GM21737 (cell line): Measurements from ENCODE around the gene C2.
A peak's percentile ranks its signal among the peaks of the same experiment; 100 is the strongest.
"Not testable (repeated sequence)": the region's sequence is repeated elsewhere in the genome, so short reads cannot be mapped to it uniquely, and the experiment has no call there.

Source experiments
- ATAC-seq: cut with Tn5 transposase; IDR thresholded peaks from one replicate; pipeline ENCODE4 v1.9.1; 2021; ENCODE audit warnings: mild to moderate bottlenecking, moderate library complexity; ENCODE audit not compliant: unreplicated experiment

Gene C2

DNA sequence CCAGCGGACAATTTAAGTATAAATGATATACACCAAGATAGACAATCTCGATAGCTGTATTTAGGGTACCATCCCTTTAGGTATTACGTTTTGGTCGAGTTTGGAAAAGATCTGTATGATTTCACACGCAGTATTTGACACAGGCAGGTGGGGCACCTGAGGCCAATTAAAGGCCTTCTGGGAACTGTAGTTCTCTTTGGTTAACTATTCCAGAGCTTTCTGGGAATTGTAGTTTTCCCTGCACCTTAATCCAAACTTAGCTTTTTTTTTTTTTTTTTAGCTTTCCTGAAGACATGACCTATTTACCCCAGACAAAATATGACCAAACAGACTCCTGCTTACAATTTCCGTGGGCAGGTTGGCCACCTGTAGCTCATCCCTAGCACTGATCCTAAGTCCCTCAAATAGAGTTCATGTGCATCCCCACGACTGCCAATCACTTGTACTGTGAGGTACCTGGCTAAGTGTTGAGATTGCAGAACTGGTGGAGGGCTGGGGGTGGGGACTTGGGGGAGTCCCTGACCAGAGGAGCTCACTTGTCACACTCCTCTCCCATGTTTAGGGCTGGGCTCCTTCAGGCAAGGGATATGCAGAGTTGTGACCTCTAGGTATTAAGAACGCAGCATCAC lies 29.0 kb upstream of the C2 start:
- no peak for ATAC-seq

DNA sequence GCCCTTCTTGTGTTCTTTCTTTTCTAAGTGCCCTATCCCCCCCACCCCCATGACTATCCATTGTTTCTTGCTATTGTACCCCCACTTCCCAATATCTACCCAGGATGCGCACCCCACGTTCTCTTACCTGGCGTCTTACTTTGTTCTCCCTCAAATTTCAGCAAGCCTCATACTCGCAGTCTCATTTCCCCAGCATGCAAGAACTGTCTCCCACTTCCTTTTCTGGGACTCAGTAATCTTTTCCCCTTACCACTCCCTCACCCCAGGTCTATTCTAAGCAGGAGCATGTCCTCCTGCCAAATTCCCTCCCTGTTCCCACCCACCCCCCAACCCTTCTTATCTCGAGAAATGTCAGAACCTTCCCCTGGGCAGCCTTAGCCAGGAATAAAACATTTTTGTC lies 28.3 kb upstream of the C2 start:
- ATAC-seq, result no peak

DNA sequence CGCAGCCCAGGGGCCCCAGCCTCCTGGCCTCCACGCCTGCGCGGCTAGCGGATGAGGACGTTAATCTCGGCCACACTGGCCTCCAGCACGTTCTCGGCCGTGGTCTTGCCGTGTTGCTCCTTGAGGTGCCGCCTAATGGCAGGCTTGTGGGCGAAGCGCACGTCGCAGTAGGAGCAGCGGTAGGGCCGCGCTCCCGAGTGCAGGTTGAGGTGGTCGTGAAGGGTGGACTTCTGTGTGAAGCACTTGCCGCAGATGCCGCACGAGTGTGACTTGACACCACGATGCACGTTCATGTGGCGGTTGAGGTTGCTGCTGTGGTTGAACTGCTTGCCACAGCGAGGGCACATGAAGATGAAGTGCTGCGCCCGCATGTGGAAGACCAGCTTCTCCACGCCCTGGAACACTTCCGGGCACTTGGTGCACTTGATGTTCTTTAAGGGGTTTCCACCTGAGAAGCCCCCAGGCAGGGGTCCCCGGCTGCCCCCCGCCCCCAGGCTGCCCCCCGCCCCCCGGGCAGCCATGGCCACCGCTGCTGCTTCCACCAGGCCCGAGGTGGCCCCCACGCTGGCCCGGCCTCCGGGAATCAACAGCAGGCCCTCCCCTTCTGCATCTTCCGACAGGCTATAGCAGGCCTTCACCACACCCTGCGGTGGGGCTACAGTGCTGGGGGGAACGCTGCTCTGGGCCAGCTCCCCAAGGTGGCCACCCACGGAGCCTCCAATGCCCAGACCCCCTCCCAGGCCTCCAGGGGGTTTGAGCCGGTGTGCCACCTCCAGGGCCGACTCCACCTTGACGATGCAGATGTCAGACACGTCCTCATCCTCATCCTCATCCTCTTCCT lies 27.4 kb upstream of the C2 start:
- ATAC-seq, result no peak

DNA sequence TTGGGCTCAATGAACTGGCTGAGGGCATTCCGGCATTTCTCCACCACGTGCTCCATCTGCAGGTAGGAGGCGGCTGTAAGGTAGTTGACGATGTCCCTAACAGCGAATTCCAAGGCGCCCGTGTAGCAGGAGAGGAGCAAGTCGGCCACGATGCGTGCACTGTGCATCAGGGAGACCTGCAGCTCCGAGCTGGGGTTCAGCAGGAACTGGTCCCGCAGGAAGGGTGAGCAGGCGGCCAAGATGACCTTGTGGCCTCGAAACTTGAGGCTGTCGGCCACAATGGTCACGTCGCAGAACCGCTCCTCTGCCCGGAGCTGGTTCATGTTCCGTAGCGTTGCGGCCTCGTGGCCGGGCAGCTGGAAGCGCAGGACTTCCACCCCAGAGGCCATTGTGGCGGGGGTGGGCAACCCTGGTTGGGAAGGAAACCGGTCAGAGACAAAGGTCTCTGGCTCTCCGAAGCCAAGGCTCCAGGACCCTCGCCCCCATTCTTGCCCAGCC lies 26.6 kb upstream of the C2 start:
- ATAC-seq, result no peak

DNA sequence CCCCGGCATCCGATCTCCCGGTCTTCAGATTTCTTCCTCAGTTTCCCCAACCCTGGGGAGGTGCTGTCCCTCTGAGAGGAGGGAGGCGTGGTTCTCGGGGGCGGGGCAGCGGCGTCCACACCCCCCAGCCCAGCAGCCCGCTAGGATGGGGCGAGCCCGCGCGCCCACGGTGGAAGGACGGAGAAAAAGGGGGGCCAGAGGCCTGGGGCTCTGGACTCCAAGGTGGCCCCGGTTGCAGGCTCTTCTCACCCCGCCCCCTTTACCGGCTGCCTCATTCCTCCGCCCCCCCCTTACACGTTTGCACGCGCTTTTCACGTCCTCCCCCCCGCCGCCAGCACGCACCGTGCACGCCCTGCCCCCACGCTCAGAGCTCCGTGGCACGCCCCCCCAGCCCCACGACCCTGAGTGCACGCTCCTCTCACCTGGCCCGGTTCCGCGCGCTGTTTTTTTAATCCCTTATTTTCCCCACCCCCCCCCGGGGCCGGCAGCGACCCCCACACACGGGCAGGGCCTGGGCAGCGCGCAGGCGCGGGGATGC lies 26.0 kb upstream of the C2 start:
- ATAC-seq, result no peak

DNA sequence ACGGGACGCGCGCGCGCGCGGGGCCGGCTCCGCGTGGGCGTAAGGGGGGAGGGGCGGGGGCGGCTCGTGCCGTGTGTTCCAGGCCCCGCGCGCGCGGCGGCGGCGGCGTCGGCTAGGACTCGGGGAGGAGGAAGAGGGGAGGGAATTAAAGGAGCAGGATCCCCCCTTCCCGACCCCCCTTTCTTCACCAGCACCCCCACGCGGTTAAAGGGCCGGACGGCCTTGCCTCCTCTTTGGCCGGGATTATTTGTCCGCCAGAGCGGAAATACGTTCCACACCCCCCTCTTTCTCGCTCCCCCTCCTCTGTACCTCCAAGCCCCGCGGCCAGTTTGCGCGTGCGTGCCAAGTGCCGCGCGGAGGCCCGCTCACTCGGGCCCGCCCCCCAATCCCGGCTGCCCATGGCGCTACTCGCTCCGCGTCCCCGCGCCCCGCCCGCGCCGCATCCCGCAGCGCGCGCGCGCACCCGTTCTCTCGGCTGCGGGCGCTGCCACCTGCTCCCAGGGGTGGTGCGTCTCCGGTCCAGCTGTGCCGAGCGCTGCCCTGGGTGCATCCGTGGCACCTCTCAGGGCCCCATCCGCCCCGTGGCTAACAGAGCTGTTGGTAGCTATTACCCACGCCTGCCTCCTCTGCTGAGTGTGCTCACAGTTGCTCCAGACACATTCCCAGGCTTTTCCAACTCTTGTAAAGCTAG lies 25.4 kb upstream of the C2 start, which contains the start of gene ZBTB12:
TSS of gene ZBTB12 (minus strand) at position 134 of the 691 bp plus-strand sequence. CDS start 781 bp downstream, outside the sequence.
- no peak for ATAC-seq

DNA sequence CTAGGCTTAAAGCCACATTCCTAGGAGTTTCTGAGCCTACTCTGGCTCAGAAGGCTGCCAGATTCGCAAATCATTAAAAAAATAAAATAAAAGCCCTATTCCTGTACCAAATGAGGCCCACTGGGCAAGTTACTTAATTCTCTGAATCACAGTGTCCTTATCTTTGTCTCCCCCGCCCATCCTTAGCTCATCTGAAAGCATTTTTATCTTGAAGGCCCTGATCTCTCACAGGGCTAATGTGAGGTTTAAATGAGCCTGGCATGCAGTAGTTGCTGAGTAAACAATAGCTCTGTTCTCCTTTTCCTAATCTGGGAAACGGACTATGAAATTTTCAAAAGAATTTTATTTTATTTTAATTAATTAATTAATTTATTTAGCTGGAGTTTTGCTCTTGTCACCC lies 23.6 kb upstream of the C2 start:
- no peak for ATAC-seq

DNA sequence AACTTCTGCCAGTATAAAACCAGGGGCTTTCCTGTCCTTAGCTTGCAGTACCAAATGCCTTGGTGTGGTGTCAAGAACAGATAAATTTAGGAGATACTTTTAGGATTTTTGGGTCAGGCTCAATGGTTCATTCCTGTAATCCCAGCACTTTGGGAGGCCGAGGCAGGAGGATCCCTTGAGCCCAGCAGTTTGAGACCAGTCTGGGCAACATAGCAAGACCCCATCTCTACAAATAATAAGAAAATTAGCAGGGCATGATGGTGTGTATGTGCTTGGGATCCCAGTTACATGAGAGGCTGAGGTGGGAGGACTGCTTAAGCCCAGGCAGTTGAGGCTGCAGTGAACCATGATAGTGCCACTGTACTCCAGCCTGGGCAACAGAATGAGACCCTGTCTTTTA lies 22.5 kb upstream of the C2 start:
- ATAC-seq, result no peak

DNA sequence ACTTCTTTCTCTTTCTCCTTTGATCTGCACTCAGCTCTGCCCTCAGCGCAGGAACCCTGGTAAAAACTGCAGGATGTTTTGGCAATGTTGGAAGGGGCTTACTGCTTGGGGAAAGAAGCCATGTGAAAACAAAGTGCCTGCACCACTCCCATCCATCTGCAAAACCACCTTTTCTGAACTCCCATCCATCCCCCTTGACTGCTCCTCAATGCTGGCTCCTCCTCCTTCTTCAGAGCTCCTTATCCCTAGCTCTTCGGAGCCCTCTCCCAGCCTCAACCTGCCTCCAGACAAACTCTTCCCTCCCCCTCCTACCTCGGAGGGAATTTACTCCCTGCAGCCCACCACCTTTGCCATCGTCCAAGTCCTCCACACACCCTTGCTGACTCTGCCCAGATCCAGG lies 21.4 kb upstream of the C2 start:
- ATAC-seq, result no peak

DNA sequence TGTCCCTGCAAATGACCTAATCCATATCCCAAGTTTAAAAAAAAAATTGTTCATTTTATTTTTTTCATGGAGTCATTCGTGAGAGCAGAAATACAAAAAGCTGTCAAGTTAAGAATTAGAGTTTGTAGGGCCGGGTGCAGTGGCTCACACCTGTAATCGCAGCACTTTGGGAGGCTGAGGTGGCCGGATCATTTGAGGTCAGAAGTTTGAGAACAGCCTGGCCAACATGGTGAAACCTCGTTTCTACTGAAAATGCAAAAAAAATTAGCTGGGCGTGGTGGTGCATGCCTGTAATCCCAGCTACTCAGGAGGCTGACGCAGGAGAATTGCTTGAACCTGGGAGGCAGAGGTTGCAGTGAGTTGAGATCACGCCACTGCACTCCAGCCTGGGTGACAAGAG lies 20.8 kb upstream of the C2 start:
- ATAC-seq, result not testable (repeated sequence)

DNA sequence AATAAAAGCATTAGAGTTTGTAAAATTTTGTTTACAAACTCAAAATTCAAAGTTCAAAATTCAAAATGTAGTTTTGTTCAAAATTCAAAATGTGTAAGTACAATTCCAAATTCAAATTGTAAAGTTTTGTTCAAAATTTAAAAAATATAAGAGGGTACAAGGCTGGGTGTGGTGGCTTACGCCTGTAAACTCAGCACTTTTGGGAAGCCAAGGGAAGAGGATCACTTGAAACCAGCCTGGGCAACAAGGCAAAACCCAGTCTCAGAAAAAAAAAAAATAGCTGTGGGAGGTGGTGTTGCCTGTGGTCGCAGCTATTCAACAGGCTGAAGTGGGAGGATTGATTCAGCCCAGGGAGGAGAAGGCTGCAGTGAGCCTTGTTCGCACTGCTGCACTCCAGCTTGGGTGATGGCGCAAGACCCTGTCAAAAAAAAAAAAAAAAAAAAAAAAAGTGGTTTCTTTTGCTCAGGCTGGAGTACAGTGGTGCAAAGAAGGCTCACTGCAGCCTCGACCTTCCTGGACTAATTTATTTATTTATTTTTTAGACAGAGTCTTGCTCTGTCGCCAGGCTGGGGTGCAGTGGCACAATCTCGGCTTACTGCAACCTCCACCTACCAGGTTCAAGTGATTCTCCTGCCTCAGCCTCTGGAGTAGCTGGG lies 20.2 kb upstream of the C2 start:
- ATAC-seq, result no peak

DNA sequence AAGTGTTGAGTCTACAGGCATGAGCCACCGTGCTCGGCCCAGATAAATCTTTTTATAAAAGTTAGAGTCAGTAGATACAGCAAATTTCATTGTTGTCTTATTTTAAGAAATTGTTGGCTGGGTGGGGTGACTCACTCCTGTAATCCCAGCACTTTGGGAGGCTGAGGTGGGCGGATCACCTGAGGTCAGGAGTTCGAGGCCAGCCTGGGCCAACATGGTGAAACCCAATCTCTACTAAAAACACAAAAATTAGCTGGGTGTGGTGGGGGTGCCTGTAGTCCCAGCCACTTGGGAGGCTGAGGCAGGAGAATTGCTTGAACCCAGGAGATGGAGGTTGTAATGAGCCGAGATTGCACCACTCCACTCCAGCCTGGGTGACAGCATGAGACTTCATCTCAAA lies 19.3 kb upstream of the C2 start:
- not testable (repeated sequence) for ATAC-seq

DNA sequence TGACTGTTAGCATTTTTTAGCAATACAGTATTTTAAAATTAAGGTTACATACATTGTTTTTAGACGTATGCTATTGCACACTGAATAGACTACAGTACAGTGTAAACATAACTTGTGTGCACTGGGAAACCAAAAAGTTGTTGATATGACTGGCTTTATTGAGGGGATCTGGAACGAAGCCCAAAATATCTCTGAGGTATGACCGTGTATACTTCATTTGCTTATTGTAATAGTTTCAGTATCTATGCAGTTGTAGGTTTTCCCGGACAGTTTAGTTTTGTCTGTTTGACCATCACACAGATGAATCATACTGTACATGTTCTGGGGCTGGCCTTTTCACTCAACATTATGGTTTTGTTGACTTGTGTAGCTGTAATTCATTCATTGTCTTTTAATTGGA lies 18.7 kb upstream of the C2 start:
- peak; percentile 63 for ATAC-seq

DNA sequence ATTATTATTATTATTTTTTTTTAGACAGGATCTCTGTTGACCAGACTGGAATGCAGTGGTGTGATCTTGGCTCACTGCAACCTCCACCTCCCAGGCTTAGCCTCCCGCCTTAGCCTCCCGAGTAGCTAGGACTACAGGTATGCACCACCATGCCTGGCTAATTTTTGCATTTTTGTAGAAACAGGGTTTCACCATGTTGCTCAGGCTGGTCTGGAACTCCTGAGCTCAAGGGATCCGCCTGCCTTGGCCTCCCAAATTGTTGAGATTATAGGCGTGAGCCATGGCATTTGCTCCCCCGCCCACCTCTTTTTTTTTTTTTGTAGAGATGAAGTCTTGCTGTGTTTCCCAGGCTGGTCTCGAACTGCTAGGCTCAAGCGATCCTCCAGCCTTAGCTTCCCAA lies 18.2 kb upstream of the C2 start:
- ATAC-seq, result not testable (repeated sequence)

DNA sequence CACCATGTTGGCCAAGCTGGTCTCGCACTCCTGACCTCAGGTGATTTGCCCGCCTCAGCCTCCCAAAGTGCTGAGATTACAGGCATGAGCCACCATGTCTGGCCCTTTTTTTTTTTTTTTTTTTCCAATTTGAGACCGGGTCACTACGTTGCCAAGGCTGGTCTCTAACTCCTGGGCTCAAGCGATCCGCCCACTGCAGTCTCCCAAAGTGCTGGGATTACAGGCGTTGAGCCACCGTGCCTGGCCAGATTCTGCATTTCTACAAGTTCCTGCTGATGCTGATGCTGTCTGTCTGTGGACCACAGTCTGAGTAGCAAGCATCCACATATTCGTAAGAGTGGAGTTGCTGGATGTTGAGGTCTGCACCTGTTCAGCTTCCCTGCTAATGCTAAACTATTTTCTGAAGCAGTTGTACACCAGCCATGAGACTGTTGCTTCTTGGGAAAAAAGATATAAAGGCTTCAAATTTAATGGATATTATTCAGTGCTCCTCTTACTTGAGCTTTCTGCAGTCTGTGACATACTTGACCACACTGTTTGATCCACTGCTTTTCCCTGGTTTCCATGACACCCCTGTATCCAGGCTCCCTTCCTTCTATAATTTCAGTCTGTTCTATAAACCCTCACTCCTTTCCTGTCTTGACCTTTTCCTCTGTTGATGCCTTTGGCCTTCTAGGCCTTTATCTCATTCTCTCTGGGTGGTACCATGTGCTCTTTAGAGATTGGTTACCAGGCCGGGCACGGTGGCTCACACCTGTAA lies 15.5 kb upstream of the C2 start:
- no peak for ATAC-seq

DNA sequence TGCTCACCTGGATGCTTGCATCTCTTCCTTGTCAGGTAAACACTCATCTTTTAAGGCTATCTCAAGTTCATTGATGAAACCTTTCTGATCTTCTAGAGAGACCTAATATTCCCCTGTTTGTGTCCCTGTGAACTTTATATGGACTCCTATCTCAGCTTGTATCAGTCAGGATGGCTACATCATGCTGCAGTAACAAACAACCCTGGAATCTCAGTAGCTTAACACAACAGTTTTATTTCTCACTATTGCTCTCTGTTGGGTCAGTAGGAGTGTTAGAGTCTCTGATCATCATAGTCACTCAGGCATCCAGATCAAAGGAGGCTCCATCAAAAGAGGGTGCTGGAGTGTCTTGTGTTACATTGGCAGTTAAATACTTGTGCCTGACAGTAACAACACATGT lies 12.2 kb upstream of the C2 start:
- ATAC-seq, result no peak

DNA sequence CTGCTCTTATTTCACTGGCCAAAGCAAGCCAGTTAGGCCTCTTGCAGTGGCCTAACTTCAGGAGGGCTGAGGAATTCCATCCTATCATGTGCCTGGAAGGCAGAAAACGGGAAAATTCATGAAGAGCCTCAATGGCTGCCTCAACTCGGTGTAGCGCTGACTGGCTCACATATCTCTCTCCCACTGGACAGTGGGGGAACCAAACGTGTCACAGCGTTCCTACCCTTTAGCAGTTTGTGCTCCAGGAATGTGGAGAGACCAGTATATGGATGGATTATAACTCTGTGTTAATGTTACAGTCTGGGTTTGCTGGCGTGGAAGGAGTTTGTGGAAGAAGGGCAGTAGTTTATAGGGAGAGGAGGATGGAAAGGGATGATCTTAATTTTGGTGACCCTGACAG lies 11.8 kb upstream of the C2 start:
- no peak for ATAC-seq

DNA sequence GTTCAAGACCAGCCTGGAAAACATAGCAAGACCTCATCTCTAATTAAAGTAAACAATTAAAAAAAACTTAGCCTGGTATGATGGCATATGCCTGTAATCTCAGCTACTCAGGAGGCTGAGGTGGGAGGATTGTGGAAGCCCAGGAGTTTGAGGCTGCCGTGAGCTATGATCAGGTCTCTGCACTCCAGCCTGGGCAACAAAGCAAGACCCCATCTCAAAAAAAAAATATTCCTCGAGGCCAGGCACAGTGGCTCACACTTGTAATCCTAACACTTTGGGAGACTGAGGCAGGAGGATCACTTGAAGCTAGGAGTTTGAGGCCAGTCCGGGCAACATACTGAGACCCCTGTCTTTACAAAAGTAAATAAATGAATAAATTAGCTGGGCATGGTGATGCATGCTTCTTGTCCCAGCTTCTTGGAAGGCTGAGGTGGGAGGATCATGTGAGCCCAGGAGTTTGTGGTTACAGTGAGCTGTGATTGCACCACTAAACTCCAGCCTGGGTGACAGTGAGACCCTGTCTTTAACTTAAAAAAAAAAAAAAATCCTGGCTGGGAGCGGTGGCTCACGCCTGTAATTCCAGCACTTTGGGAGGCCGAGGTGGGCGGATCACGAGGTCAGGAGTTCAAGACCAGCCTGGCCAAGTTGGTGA lies 9.3 kb upstream of the C2 start:
- no peak for ATAC-seq

DNA sequence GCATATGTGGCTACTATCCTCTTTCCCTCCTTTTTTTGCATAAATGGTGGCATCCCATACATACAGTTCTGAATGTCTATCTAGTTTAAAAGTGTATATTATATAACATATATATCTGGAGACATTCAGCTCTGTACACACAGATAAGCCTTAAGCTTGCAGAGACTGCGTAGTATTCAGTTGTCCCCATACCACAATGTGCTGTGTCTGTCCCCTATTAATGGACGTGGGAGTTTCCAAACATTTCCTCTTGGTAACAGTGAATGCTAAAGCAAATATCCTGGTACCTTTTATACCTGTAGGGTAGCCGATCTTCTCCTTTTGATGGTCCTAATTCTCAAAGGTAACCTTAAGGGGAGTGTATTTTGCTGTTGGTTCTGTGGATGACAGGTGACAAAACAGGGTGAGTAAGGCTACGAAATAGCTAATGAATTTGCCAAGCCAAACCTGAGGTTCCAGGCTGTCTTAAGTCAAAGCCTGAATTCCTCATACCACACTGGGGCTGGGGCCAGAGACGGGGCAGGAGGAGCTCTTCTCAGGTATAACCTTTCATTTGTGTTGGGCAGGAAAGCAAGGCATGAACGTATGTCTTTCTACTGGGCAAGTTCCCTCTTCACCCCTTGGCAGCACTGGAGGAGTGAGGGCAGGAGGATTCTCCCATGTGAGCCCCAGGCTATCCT lies 7.8 kb upstream of the C2 start:
- no peak for ATAC-seq
